Endometrial microvascular endothelial cells (primary cell): ENCODE results near the gene USP16. TPM values are rescaled to one million over a fixed set of nuclear protein-coding genes. Genes with fewer than 3 reads are reported as not detected.
"Not testable (repeated sequence)": the region's sequence is repeated elsewhere in the genome, so short reads cannot be mapped to it uniquely, and the experiment has no call there.

Source experiments
- in situ Hi-C: cut with HindIII; loops from 2 replicates; pipeline ENCODE4 v1.10.0; 2017; ENCODE audit warnings: low sequenced_read_pairs, low pct_unique_long_range_greater_than_20kb; ENCODE audit errors: inconsistent ontology term
- total RNA-seq: library from RNA; depleted of rRNA; stranded (reverse); fragments of >200 nt; gene quantifications from one replicate; pipeline ENCODE4 v1.2.3, GENCODE V29; 2015; ENCODE audit errors: inconsistent ontology term

Gene USP16
- total RNA-seq = 20.5 TPM

GRCh38 chr21:29024474-29025327 is at the start of gene USP16:
USP16 (plus strand) TSS chr21:29024668; CDS start chr21:29027914, 3,246 bp downstream.
- in situ Hi-C loops = no loop called here

- in situ Hi-C loops = no loop called here
Observed at GRCh38 chr21:28975397-28975796, 49.1 kb upstream of the USP16 start.

GRCh38 chr21:28979092-28979491 is 45.4 kb upstream of the USP16 start:
- in situ Hi-C loops = no loop called here

DNA sequence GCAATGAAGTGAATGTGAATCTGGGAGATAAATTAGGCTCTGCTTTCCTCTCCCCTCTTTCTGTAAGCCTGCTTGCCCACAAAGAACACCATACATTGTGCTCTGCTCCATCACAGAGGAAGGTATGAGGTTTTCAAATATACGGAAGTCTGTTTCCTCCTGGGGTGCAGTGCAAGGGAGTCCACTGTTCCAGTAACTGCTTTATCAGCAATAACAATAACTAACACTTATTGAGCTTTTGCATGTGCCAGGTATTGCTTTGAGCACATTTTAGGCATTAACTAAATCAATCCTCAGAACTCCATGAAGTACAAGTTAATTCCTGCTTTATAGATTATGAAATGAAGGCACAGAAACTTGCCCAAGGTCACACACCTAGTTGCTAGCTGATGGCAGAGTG is 41.8 kb upstream of the USP16 start:
- in situ Hi-C loops = no loop called here

GRCh38 chr21:28986677-28987076 is 37.8 kb upstream of the USP16 start:
- in situ Hi-C loops = no loop called here

DNA sequence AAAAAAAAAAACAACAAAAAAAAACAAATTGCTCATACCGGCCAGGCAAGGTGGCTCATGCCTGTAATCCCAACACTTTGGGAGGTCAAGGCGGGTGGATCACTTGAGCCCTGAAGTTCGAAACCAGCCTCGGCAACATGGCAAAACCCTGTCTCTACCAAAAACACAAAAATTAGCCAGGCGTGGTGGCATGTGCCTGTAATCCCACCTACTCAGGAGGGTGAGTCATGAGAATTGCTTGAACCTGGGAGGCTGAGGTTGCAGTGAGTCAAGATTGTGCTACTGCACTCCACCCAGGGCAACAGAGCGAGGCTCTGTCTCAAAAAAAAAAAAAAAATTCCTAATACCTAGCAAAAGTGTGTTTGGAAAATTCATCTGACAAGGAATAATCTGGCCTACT is 36.3 kb upstream of the USP16 start:
- in situ Hi-C loops = not testable (repeated sequence)

DNA sequence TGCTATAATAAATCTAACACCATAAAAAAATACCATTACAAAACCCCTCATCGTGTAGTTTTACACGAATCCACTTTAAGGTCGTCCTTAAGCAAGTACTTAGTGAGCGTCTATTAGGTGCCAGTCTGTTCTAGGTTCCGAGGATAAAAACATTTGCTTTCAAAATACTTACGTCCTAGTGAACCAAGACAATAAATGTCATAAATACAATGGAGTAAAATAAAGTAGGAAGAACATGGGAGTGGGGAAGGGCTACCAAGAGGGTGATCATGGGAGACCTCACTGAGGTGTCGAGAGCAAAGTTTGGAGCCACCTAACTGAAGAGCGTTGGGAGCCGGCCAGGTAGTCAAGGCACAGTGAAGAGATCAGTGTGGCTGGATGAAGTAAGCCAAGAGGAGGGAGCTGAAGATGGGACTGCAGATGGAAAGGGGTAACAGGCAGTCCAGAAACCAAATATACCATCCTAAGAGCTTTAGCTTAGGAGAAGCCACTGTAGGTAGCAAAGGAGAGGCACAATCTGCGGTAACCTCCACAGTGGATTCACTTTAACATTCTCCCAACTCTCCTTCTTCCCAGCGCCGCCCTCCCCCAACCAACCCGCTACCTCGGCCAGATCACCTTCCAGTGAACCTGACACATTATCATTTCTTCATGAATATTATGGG is 32.5 kb upstream of the USP16 start:
- in situ Hi-C loops = no loop called here

- in situ Hi-C loops = no loop called here
Observed at GRCh38 chr21:28992526-28993292, 31.8 kb upstream of the USP16 start, which contains the start of gene LTN1. LTN1 (minus strand) TSS chr21:28992877; CDS start chr21:28992805, 72 bp downstream.

GRCh38 chr21:28993293-28993629 is 31.2 kb upstream of the USP16 start:
- in situ Hi-C loops = no loop called here

DNA sequence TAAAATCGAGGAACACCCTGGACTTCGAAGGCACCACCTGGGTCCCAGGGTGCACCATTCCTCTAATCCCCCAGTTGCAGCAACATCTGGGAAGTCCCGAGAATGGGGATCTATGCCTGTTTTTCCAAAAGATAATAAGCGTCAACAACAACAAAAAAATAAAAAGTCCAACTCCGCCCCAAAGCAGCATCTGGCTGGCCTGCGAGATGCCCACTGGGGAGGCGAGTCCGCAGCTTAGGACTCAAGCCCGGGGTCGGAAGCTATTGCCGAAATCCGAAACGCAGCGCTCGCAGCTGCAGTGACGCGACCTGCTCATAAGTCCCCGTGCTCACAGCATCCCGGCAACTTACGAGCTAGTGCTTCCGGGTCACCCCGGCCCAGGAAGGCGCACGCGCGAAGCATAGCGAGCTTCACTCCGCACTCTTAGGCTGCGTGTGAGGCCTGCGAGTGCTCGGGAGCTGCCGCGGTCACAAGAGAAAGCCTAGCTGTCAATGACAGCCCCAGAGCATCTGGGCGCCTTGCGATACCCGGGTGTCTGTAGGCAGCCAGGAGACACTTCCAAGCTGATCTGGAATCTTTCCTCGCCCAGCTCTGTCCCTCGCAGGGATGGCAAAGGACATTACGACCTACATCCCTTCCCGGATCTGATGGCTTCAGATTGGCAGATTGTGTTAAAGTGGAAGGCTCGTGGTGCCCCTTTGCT is 21.9 kb upstream of the USP16 start:
- in situ Hi-C loops = no loop called here

DNA sequence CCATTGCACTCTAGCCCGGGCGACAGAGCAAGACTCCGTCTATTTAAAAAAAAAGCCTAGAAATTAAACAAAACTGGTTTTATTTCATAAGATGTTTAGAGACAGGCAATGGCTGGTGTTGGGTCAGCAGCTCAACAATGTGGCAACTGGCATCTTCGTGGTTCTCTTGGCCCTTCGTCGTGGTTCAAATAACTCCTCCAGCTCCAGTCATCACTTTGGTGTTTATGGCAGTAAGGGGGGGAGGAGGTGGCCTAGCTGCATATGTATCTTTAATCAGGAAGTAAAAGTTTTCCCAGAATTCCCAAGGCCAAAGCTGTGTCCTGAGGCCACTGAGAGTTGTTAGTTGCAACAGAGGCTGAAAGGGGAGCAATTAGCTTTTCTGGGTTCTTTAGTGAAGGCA is 18.8 kb upstream of the USP16 start:
- in situ Hi-C loops = no loop called here

- in situ Hi-C loops = no loop called here
Observed at GRCh38 chr21:29007135-29007534, 17.3 kb upstream of the USP16 start.

DNA sequence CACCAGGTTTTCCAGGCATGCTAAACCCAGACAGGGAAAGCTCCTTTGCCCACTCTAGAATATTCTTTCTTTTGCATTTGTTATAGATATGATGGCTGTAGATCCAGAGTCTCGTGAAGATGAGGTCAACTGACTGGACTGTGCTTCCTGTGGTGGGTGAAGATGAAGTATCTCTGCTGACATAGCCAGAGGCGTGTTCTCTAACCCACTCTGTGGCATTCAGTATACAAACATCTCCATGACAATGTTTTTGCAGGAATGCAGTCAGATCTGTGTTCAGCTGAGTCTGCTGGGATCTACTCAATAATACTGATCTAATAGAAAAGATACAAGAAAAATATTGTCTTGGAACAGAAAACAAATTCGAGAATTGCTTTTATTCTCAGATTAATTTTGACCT is 16.7 kb upstream of the USP16 start:
- in situ Hi-C loops = no loop called here

- in situ Hi-C loops = no loop called here
Observed at GRCh38 chr21:29008367-29008766, 16.1 kb upstream of the USP16 start.

DNA sequence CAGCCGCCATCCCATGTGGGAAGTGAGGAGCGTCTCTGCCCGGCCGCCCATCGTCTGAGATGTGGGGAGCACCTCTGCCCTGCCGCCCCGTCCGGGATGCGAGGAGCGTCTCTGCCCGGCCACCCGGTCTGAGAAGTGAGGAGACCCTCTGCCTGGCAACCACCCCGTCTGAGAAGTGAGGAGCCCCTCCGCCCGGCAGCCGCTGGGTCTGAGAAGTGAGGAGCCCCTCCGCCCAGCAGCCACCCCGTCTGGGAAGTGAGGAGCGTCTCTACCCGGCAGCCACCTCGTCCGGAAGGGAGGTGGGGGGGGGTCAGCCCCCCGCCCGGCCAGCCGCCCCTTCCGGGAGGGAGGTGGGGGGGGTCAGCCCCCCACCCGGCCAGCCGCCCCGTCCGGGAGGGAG is 13.2 kb upstream of the USP16 start:
- in situ Hi-C loops = not testable (repeated sequence)

- in situ Hi-C loops = no loop called here
Observed at GRCh38 chr21:29017639-29018237, 6.7 kb upstream of the USP16 start.

DNA sequence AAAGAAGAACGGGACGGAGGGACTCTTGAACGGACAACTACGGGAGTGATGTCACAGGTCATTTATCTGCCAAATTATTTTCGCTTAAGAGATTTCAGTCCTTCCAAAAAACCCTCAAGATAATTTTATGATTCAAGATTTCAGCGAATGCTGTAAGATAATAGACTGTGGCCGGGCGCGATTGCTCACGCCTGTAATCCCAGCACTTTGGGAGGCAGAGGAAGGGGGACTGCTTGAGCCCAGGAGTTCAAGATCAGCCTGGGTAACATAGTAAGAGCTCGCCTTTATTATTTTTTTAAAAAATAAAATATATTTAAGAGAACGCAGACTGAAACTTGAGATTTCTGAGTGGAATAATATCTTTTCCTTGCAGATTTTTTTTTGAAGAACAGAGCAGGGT is 5.9 kb upstream of the USP16 start:
- in situ Hi-C loops = no loop called here

DNA sequence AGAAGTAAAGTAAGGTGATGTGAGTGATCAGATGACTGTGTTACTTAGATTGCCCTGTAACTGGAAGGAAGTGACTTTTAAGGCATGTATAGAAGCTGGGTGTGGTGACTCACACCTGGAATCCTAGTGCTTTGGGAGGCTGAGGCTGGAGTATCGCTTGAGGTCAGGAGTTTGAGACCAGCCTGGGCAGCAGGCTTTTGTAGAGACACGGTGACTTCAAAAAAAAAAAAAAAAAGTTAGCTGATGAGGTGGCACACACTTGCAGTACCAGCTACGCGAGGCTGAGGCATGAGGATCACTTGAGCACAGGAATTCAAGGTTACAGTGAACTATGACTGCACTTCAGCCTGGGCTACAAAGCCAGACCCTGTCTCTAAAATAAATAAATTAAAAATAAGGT is 2.3 kb upstream of the USP16 start:
- in situ Hi-C loops = no loop called here

DNA sequence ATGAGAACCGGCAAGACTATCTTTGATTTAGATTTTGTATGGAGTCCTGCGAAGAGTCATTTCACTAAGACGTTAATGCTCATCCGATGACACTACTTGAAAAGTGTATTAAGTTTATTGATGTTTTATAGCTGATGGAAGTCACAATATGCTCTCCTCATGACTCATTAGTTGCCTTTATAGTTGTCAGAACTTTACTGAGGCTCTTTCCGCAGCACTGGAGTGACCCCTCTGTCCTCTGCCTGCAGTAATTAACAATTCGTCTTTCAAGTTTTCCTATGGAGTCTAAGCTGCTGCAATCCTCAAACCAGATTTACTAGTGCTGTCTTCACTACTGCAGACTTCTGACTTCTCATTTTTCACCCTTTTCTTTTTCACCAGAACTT is 853 bp downstream of the USP16 start:
- in situ Hi-C loops = no loop called here
